Motor neuron (in vitro differentiated cells): Measurements from ENCODE around the gene VPS41. TPM values are rescaled to one million over a fixed set of nuclear protein-coding genes. Genes with fewer than 3 reads are reported as not detected.

ENCODE experiments used
- ATAC-seq, 8 experiments: fragments of 200-7000 bp; cut with Tn5 transposase; replicated peaks in 6 of 8; 2 replicates each; pipeline ENCODE4 v1.8.0; 2021; ENCODE audit warnings: mild to moderate bottlenecking in 8 of 8, moderate library complexity in 8 of 8
- H3K27ac ChIP-seq, 2 donors: fragments of 250-450 bp; sonication (Bioruptor Pico); 2 replicates each; pipeline ENCODE4 v1.9.0; 2021; ENCODE audit warnings: antibody characterized with exemption in 2 of 2, mild to moderate bottlenecking in 2 of 2, moderate library complexity in 1 of 2
- H3K4me1 ChIP-seq, 2 donors: fragments of 250-450 bp; sonication (Bioruptor Pico); replicated peaks in 1 of 2; 2 replicates each; pipeline ENCODE4 v1.6.1; 2021; ENCODE audit warnings: antibody characterized with exemption in 2 of 2, mild to moderate bottlenecking in 2 of 2, moderate library complexity in 1 of 2
- H3K4me3 ChIP-seq, 5 donors: fragments of 250-450 bp; sonication (Bioruptor Pico); 2 replicates each; pipeline ENCODE4 v1.9.0; 2021; ENCODE audit warnings: antibody characterized with exemption in 5 of 5, mild to moderate bottlenecking in 5 of 5, moderate library complexity in 4 of 5
- WGBS, 10 experiments: fragments of 450-650 bp; shearing (Covaris generic); methylation state at CpG; one replicate each; pipeline ENCODE4 v1.0.0; 2022; 5-methylcytosine and 5-hydroxymethylcytosine counted together
- in situ Hi-C, 9 experiments: fragments of 400-800 bp; cut with MboI; loops; one replicate each; pipeline ENCODE4 v1.15.0; 2021; ENCODE audit warnings: low sequenced_read_pairs in 9 of 9, low pct_unique_long_range_greater_than_20kb in 2 of 9; ENCODE audit not compliant: unreplicated experiment in 9 of 9
- total RNA-seq, 8 experiments: library from RNA; unstranded; fragments of 300-600 nt; gene quantifications; 2 replicates each; pipeline versions ENCODE4 v1.2.3 to v1.2.4, GENCODE V29; 2022

VPS41 gene
- total RNA-seq, 8 experiments from 2014 or later, result 32.6 to 68.3 (median 52.4) TPM

DNA sequence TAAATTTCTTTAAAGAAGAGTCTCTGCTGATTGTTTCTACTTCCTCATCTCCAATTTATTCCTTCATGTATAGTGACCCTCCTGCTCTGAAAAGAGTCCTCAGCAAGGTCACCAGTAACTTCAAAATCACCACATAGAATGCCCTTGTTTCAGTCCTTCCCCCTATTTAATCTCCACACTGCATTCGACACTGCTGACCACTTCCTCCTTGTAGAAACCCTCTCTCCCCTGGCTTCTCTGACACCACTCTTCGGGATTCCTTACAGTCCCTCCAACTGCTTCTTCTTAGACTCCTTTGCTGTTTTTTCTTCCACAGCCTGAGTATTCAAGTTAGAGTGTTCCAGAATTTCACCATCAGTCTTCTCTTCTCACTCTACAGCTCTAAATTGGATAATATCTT lies 89.5 kb downstream of the VPS41 start:
- H3K27ac ChIP-seq, result no peak overlapping the region
- in situ Hi-C loops, result no loop called here
- no peaks in the 10 kb centered on the region for H3K4me1 ChIP-seq
- ATAC-seq, result no peak
- 80 to 94% (median 87%) methylated on average over 1 to 2 of the region's 2 CpGs for WGBS, 10 experiments
- no peak overlapping the region for H3K4me3 ChIP-seq

DNA sequence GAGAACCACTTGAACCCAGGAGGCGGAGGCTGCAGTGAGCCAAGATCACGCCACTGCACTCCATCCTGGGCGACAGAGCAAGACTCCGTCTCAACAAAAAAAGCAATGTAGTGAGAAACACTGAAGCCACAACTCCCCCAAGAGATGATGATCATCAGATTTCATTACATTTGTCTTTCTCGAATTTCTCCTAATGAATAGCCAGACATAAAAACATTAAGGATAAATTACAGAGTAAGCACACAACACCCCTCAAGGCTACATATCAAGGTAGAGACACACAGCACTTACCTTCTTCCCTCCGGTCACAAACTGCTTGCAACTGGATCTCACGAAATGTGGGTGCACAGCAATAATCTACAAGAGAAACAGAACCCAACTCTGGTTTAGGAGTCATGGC lies 91.5 kb downstream of the VPS41 start:
- in situ Hi-C loops, result no loop called here

DNA sequence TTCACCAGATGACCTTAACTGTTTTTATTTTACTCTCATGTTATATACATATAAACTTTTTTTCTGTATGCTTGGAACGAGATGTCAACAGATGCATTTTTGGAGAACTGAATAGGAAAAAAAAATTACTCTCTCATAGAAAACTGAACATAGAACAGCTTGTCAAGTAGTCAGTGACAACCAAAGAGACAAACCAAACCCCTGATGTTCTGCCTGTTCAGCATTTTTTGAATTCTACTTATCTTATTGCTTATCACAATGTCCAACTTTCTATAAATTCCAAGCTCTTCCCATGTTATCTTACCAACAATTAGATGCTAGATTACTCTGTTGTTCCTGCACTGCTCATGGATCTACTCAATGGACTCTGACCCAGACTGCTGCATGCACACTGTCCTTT lies 95.2 kb downstream of the VPS41 start:
- in situ Hi-C loops, result no loop called here

More for the DNA sequence above, 91.5 kb downstream of the VPS41 start:
- WGBS, 10 experiments, result 94 to 100% (median 100%) methylated on average over 1 to 3 of the region's 7 CpGs; no CpG with 5 or more reads in 3 of the 10 experiments
- no peak overlapping the region for H3K27ac ChIP-seq
- ATAC-seq, result no peak
- no peaks in the 10 kb centered on the region for H3K4me1 ChIP-seq
- no peak overlapping the region for H3K4me3 ChIP-seq

GRCh38 chr7:38806912-38807311 lies 102.1 kb downstream of the VPS41 start:
- in situ Hi-C loops, result no loop called here
- Histone ChIP-seq H3K4me3 (no peak overlapping the region), H3K4me1 (peaks cover 0 to 7% of the 10 kb centered on the region in 2 donors), H3K27ac (no peak overlapping the region)
- 80 to 100% (median 100%) methylated on average over 1 of the region's 2 CpGs; no CpG with 5 or more reads in 1 of the 10 experiments for WGBS, 10 experiments
- ATAC-seq, result no peak

More for the DNA sequence above, 95.2 kb downstream of the VPS41 start:
- Histone ChIP-seq H3K4me1 (no peaks in the 10 kb centered on the region), H3K4me3 (no peak overlapping the region), H3K27ac (no peak overlapping the region)
- ATAC-seq, result no peak
- 57 to 100% (median 100%) methylated on average over 1 of the region's 1 CpG; no CpG with 5 or more reads in 2 of the 10 experiments for WGBS, 10 experiments

- ATAC-seq, result no peak
Measured at GRCh38 chr7:38801786-38802185, 107.2 kb downstream of the VPS41 start.

DNA sequence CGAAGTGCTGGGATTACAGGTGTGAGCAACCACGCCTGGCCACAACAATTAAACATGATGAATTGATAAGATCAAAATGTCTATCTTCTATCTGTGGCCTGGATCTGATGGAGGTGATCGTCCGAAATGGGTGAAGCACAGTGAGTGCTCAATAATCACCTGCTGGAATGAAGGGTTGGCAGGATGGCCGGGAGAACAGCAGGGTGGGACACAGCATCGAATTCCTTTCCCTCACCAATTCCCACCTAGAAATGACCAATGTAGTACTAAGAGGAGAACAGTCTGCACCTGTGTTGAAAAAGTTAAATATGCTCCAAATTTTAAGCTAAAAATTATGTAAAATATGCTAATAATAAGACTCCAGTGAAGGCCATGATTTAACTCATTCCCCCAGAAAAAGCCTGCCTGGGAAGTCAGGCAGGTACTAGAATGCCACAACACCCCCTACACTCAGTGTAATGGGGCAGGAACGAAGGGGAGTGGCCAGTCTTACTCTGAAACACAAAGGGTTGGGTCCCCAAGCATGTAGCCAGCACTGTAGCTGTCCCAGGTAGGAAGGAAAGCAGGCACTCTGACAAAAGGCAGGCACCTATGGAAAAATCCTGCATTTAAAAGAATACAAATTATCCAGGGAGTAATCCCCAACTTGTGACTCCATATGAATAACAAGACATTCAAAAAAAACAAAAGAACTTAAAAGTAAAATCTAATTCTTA lies 110.3 kb downstream of the VPS41 start:
- no peak for ATAC-seq
- 50 to 100% (median 92%) methylated on average over 1 to 6 of the region's 7 CpGs; no CpG with 5 or more reads in 1 of the 10 experiments for WGBS, 10 experiments
- in situ Hi-C loops, result loop anchor here in 3 of 9 experiments (25.0 kb wide), 2 partner anchors 664 to 714 kb away; no protein-coding TSS in a partner anchor
- H3K4me3 ChIP-seq, result no peak overlapping the region
- H3K27ac ChIP-seq, result no peak overlapping the region
- H3K4me1 ChIP-seq, result no peaks in the 10 kb centered on the region

More at GRCh38 chr7:38801786-38802185, 107.2 kb downstream of the VPS41 start:
- no peak overlapping the region for H3K4me3 ChIP-seq
- no peak overlapping the region for H3K27ac ChIP-seq
- 52 to 90% (median 75%) methylated on average over 2 to 4 of the region's 4 CpGs; no CpG with 5 or more reads in 1 of the 10 experiments for WGBS, 10 experiments
- H3K4me1 ChIP-seq, result peaks cover 0 to 7% of the 10 kb centered on the region in 2 donors
- in situ Hi-C loops, result no loop called here

- Histone ChIP-seq H3K4me1 (no peaks in the 10 kb centered on the region), H3K4me3 (no peak overlapping the region), H3K27ac (no peak overlapping the region)
- ATAC-seq, result peak in 3 of 8 experiments; percentile 44 to 51 (median 49)
- in situ Hi-C loops, result loop anchor here in 3 of 9 experiments (25.0 kb wide), 2 partner anchors 665 to 715 kb away; no protein-coding TSS in a partner anchor
- WGBS, 10 experiments, result 8 to 40% (median 27%) methylated on average over 1 to 8 of the region's 8 CpGs
Measured at GRCh38 chr7:38796626-38797501, 112.1 kb downstream of the VPS41 start.

GRCh38 chr7:38795593-38795992 lies 113.4 kb downstream of the VPS41 start:
- Histone ChIP-seq H3K4me1 (no peaks in the 10 kb centered on the region), H3K4me3 (no peak overlapping the region), H3K27ac (no peak overlapping the region)
- peak in 1 of 8 experiments; percentile 54 for ATAC-seq
- 33 to 100% (median 94%) methylated on average over 1 to 2 of the region's 2 CpGs; no CpG with 5 or more reads in 2 of the 10 experiments for WGBS, 10 experiments
- in situ Hi-C loops, result loop anchor here in 3 of 9 experiments (25.0 kb wide), 2 partner anchors 667 to 717 kb away; no protein-coding TSS in a partner anchor

DNA sequence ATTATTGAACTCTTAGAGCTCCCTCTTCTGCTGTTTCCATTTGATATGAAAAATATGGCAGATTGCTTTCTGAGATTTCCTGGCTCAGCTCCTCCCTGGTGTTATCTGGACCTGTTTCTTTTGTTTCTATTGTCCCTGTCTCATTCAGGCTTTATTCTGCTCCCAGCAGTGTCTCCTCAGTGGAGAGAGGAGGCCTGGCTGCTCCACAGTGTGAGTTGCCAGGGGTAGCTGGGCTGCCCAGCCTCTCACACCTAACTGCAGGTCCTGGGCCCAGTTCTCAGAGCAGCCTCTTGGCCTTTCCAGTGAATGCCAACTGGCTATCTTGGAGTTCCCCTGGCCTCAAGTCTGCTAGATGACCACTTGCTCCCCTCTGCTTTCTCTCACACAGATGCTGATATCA lies 127.0 kb downstream of the VPS41 start:
- peak in 2 of 8 experiments; percentile 20 to 43 for ATAC-seq
- Histone ChIP-seq H3K27ac (no peak overlapping the region), H3K4me1 (peaks cover 0 to 4% of the 10 kb centered on the region in 2 donors), H3K4me3 (no peak overlapping the region)
- in situ Hi-C loops, result loop anchor here in 3 of 9 experiments (25.0 kb wide), 2 partner anchors 680 to 730 kb away; no protein-coding TSS in a partner anchor

DNA sequence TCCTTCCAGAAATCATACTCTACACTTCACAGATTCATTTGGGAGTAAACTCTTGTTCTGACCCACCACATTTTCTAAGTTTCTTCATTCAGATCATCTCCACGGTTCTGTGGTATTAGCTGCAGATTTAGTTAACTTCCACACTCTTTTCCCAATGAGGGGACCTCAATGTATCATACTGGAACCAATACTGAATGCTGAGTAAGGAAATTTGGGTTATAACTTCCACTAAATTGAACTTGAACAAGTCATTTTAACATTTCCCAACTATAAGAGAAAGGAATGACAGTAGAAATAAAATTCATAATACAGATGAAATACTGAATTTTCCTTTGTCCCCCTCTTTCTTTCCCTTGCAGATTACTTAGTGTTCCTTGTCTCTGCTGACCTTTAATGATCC lies 131.4 kb downstream of the VPS41 start:
- WGBS, 10 experiments, result 0 to 86% (median 3%) methylated on average over 1 of the region's 1 CpG; no CpG with 5 or more reads in 4 of the 10 experiments
- Histone ChIP-seq H3K4me3 (no peak overlapping the region), H3K4me1 (peaks cover 22 to 33% of the 10 kb centered on the region in 2 donors), H3K27ac (no peak overlapping the region)
- no peak for ATAC-seq
- in situ Hi-C loops, result loop anchor here in 3 of 9 experiments (25.0 kb wide), 2 partner anchors 685 to 735 kb away; no protein-coding TSS in a partner anchor

GRCh38 chr7:38775506-38776175 lies 133.3 kb downstream of the VPS41 start:
- Histone ChIP-seq H3K4me3 (no peak overlapping the region), H3K4me1 (peaks cover 18 to 42% of the 10 kb centered on the region in 2 donors), H3K27ac (no peak overlapping the region)
- ATAC-seq, result peak in 5 of 8 experiments; percentile 52 to 95 (median 61)
- WGBS, 10 experiments, result 0 to 100% (median 53%) methylated on average over 1 to 3 of the region's 3 CpGs; no CpG with 5 or more reads in 2 of the 10 experiments
- in situ Hi-C loops, result loop anchor here in 3 of 9 experiments (25.0 kb wide), 2 partner anchors 687 to 737 kb away; no protein-coding TSS in a partner anchor

DNA sequence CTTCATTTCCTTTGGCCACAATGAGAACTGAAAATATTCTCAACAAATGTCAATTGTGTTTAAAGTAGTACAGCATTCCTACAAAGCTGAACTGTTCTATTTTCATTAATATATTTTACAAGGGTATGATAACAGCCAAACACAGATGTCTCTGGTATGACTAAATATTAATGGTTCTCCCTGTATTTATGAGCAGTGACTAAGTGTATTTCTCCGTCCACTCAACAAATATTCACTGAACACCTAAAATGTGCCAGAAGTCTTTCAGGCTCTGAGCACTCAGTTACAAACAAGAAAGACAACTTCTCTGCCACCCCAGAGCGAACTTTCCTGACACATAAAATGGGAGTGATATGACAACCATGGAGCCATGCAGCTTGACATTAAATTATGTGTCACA lies 135.6 kb downstream of the VPS41 start:
- H3K4me3 ChIP-seq, result no peak overlapping the region
- ATAC-seq, result no peak
- peaks cover 18 to 42% of the 10 kb centered on the region in 2 donors for H3K4me1 ChIP-seq
- in situ Hi-C loops, result no loop called here
- H3K27ac ChIP-seq, result no peak overlapping the region
- WGBS, 10 experiments, result 0 to 100% (median 50%) methylated on average over 1 to 2 of the region's 2 CpGs; no CpG with 5 or more reads in 1 of the 10 experiments
